K562 (cell line): Measurements from ENCODE around the gene HS2ST1. TPM values are rescaled to one million over a fixed set of nuclear protein-coding genes. Genes with fewer than 3 reads are reported as not detected.

Source experiments
- ADNP ChIP-seq: fragments of 200-800 bp; sonication (Bioruptor generic); IDR thresholded peaks from 2 replicates; pipeline ENCODE4 v1.6.1; 2016; ENCODE audit warnings: missing genetic modification characterization, missing compliant biosample characterization
- CHD2 ChIP-seq: IDR thresholded peaks from 2 replicates; pipeline ENCODE4 v1.6.1; 2011; ENCODE audit warnings: low read depth, low read length
- CREB3 ChIP-seq: fragments of 450-650 bp; conservative IDR thresholded peaks from 2 replicates; pipeline ENCODE4 v1.6.1; 2016; ENCODE audit warnings: missing genetic modification characterization, low read depth, mild to moderate bottlenecking, missing compliant biosample characterization, moderate library complexity
- EHMT2 ChIP-seq: fragments of 450-650 bp; IDR thresholded peaks from 2 replicates; pipeline ENCODE4 v1.6.1; 2018; ENCODE audit warnings: antibody characterized with exemption
- FOXM1 ChIP-seq, 2 experiments: fragments of 450-650 bp in 1 of 2; sonication (generic) in 1 of 2; formaldehyde crosslinking in 1 of 2; IDR thresholded peaks; 2 replicates each; pipeline versions ENCODE4 v1.6.1 to v1.9.0; 2017 to 2022; ENCODE audit warnings: low read depth in 2 of 2, mild to moderate bottlenecking in 2 of 2, missing genetic modification reagents in 1 of 2, moderate library complexity in 1 of 2
- HMGN3 ChIP-seq: IDR thresholded peaks from 2 replicates; pipeline ENCODE4 v1.6.1; 2011; ENCODE audit warnings: borderline replicate concordance, low read depth, mild to moderate bottlenecking, mixed read lengths, low read length; ENCODE audit not compliant: insufficient read length; ENCODE audit errors: extremely low read depth
- IRF1 ChIP-seq: sonication (generic); formaldehyde crosslinking; IDR thresholded peaks from 2 replicates; pipeline ENCODE4 v1.8.0; 2022; ENCODE audit warnings: missing genetic modification reagents, mild to moderate bottlenecking, borderline replicate concordance
- KAT8 ChIP-seq: fragments of 450-650 bp; IDR thresholded peaks from 2 replicates; pipeline ENCODE4 v1.6.1; 2016; ENCODE audit warnings: low read depth, mild to moderate bottlenecking
- LCOR ChIP-seq: sonication (generic); formaldehyde crosslinking; IDR thresholded peaks from 2 replicates; pipeline ENCODE4 v1.8.0; 2022; ENCODE audit warnings: mild to moderate bottlenecking, missing genetic modification reagents
- MTF1 ChIP-seq: fragments of 250-450 bp; sonication (Bioruptor Pico); IDR thresholded peaks from 2 replicates; pipeline ENCODE4 v1.9.0; 2021; ENCODE audit warnings: moderate library complexity, mild to moderate bottlenecking, inconsistent platforms, borderline replicate concordance
- PHTF2 ChIP-seq: fragments of 250-450 bp; sonication (Bioruptor Pico); IDR thresholded peaks from 2 replicates; pipeline ENCODE4 v1.5.0; 2021; ENCODE audit warnings: mild to moderate bottlenecking
- POLR2A ChIP-seq: fragments of 450-650 bp; conservative IDR thresholded peaks from 2 replicates; pipeline ENCODE4 v1.6.1; 2016
- PTRF ChIP-seq: fragments of 450-650 bp; IDR thresholded peaks from 2 replicates; pipeline ENCODE4 v1.6.1; 2016; ENCODE audit warnings: mild to moderate bottlenecking, missing genetic modification characterization, missing compliant biosample characterization
- RB1 ChIP-seq: fragments of 450-650 bp; IDR thresholded peaks from 2 replicates; pipeline ENCODE4 v1.6.1; 2017; ENCODE audit warnings: low read depth, mild to moderate bottlenecking
- SAP30 ChIP-seq: fragments of 200-600 bp; sonication (generic); IDR thresholded peaks from 2 replicates; pipeline ENCODE4 v1.6.1; 2012; ENCODE audit warnings: borderline replicate concordance, low read depth, mild to moderate bottlenecking, moderate library complexity, low read length, control low read depth, inconsistent platforms; ENCODE audit not compliant: insufficient read depth, poor library complexity, severe bottlenecking
- SRSF3 ChIP-seq: fragments of 200-400 bp; formaldehyde crosslinking; IDR thresholded peaks from 2 replicates; pipeline ENCODE4 v1.6.1; 2016; ENCODE audit warnings: mild to moderate bottlenecking, low read length, moderate library complexity; ENCODE audit not compliant: insufficient read depth
- STAT5B ChIP-seq: fragments of 250-450 bp; sonication (Bioruptor Pico); IDR thresholded peaks from 2 replicates; pipeline ENCODE4 v1.8.0; 2021; ENCODE audit warnings: mild to moderate bottlenecking, inconsistent platforms
- ZBTB7A ChIP-seq: IDR thresholded peaks from 2 replicates; pipeline ENCODE4 v1.6.1; 2011; ENCODE audit warnings: low read depth, mild to moderate bottlenecking, low read length, moderate library complexity, borderline replicate concordance; ENCODE audit not compliant: control insufficient read depth
- ZNF444 ChIP-seq: fragments of 250-450 bp; sonication (Bioruptor Pico); IDR thresholded peaks from 2 replicates; pipeline ENCODE4 v1.4.0; 2020; ENCODE audit warnings: mild to moderate bottlenecking, moderate library complexity
- ZNF561 ChIP-seq: fragments of 450-650 bp; formaldehyde crosslinking; conservative IDR thresholded peaks from 2 replicates; pipeline ENCODE4 v1.4.0; 2020; ENCODE audit warnings: mild to moderate bottlenecking, moderate library complexity
- ZNF644 ChIP-seq: fragments of 200-800 bp; sonication (Bioruptor generic); IDR thresholded peaks from 2 replicates; pipeline ENCODE4 v1.6.1; 2016; ENCODE audit warnings: low read depth, missing genetic modification characterization, missing compliant biosample characterization
- polyA plus RNA-seq, 8 experiments: library from polyadenylated mRNA; depleted of rRNA in 4 of 8; stranded (reverse) in 5 of 8; unstranded in 3 of 8; fragments of >200 nt; fragmentation: Nextera tagmentation in 2 of 8; fragmentation: Illumina TruSeq in 1 of 8; extraction: Ambion mirVana in 2 of 8; extraction: Trizol in 1 of 8; gene quantifications; 2 replicates each; pipeline versions ENCODE4 v1.2.1 to v1.2.3, GENCODE V29; 2011 to 2014; ENCODE audit warnings: inconsistent platforms in 1 of 8, missing spikeins in 1 of 8
- total RNA-seq, 7 experiments: library from RNA; depleted of rRNA in 6 of 7; stranded (reverse); fragments of >200 nt in 6 of 7; fragmentation: Illumina TruSeq in 2 of 7; extraction: Trizol in 2 of 7; gene quantifications; 2 replicates each; pipeline versions ENCODE4 v1.2.1 to v1.2.3, GENCODE V29; 2011 to 2021; ENCODE audit warnings: low replicate concordance in 1 of 7
- TF ChIP-seq, protein P1 (sequence below): fragments of 150-350 bp; conservative IDR thresholded peaks from 2 replicates; pipeline ENCODE4 v1.6.1; 2014; ENCODE audit warnings: low read length
- TF ChIP-seq, protein P2 (sequence below): fragments of 250-450 bp; sonication (Bioruptor Pico); IDR thresholded peaks from 2 replicates; pipeline ENCODE4 v1.8.0; 2022; ENCODE audit warnings: inconsistent platforms, mild to moderate bottlenecking, moderate library complexity, borderline replicate concordance

HS2ST1 gene
- total and polyA plus RNA-seq, 9 of the 15 experiments (the other 6 are each of a cell fraction or from before 2014, with no cell fraction given): 7.7 to 43.3 (median 25.8) TPM

DNA sequence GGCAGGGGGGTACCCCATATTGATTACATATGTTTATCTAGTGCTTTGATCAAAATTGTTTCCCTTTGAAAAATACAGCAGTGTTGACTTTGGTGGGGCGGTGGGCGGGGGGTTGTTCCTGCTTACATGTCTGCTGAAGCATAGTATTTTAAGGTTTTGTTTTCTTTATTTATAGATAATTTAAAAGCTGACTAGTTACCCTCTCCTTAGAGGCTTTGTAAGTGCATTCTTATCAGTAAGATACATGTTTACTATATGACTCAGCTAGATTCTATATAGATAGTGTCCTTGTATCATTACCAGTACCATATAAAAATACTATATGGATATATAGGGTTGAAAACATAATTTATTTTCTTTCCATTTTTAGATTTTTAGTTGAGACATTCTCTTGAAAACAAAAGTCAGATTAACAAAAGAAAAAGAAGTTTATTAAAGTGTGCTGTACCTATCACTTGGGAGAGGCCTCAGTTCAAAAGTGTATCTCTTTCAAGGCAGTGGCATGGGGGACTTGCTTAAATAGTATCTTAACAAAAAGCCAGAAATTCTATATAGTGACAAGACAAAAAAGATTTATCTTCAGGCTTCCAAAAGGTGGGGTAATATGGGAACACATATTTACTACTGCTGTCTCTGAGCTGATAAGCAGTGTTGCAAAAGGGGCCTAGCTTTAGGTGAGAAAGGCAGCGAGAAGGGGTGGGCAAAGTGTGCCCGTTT lies 79.0 kb downstream of the HS2ST1 start (continued):
- TF ChIP-seq, protein P1, sequence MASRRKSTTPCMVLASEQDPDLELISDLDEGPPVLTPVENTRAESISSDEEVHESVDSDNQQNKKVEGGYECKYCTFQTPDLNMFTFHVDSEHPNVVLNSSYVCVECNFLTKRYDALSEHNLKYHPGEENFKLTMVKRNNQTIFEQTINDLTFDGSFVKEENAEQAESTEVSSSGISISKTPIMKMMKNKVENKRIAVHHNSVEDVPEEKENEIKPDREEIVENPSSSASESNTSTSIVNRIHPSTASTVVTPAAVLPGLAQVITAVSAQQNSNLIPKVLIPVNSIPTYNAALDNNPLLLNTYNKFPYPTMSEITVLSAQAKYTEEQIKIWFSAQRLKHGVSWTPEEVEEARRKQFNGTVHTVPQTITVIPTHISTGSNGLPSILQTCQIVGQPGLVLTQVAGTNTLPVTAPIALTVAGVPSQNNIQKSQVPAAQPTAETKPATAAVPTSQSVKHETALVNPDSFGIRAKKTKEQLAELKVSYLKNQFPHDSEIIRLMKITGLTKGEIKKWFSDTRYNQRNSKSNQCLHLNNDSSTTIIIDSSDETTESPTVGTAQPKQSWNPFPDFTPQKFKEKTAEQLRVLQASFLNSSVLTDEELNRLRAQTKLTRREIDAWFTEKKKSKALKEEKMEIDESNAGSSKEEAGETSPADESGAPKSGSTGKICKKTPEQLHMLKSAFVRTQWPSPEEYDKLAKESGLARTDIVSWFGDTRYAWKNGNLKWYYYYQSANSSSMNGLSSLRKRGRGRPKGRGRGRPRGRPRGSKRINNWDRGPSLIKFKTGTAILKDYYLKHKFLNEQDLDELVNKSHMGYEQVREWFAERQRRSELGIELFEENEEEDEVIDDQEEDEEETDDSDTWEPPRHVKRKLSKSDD: no peak
- TF ChIP-seq ZBTB7A (0 out of 2 replicates have a peak, but pooled peaks have one; percentile 31), ADNP (tag) (peak; percentile 10; the same call in 1 of the 2 replicates), PTRF (no peak), ZNF444 (CRISPR knock-in tag) (no peak), CREB3 (tag) (no peak), MTF1 (CRISPR knock-in tag) (no peak), IRF1 (CRISPR knock-in tag) (no peak), FOXM1 (IDR thresholded peaks at IDR 0.05; ENCODE audit: low read depth) (peak; percentile 70), FOXM1 (CRISPR knock-in tag; IDR thresholded peaks at IDR 0.05; ENCODE audit: low read depth) (no peak), EHMT2 (no peak), KAT8 (no peak), STAT5B (CRISPR knock-in tag) (no peak), SAP30 (no peak), PHTF2 (no peak), HMGN3 (no peak), SRSF3 (no peak), RB1 (no peak), CHD2 (no peak), LCOR (CRISPR knock-in tag) (no peak), ZNF561 (no peak), ZNF644 (tag) (no peak), POLR2A (no peak)
- TF ChIP-seq, protein P2, sequence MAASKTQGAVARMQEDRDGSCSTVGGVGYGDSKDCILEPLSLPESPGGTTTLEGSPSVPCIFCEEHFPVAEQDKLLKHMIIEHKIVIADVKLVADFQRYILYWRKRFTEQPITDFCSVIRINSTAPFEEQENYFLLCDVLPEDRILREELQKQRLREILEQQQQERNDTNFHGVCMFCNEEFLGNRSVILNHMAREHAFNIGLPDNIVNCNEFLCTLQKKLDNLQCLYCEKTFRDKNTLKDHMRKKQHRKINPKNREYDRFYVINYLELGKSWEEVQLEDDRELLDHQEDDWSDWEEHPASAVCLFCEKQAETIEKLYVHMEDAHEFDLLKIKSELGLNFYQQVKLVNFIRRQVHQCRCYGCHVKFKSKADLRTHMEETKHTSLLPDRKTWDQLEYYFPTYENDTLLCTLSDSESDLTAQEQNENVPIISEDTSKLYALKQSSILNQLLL: no peak
